GM23338 (cell line): Measurements from ENCODE around the gene KCNAB1. TPM values are rescaled to one million over a fixed set of nuclear protein-coding genes. Genes with fewer than 3 reads are reported as not detected.

Source experiments
- ATAC-seq: fragments of 200-7000 bp; cut with Tn5 transposase; 3 replicates; pipeline ENCODE4 v1.9.1; 2020
- DNase-seq: peaks from one replicate; pipeline ENCODE4 v3.0.0-alpha.2; 2015; ENCODE audit warnings: low spot score
- H2AFZ ChIP-seq: fragments of 200-600 bp; sonication (generic); 2 replicates; pipeline ENCODE4 v1.8.0; 2016; ENCODE audit warnings: antibody characterized with exemption, mild to moderate bottlenecking, moderate library complexity
- H3F3A ChIP-seq: fragments of 200-600 bp; sonication (generic); replicated peaks from 2 replicates; pipeline ENCODE4 v1.8.0; 2017; ENCODE audit warnings: antibody characterized with exemption, mixed run types, low read depth
- H3K27ac ChIP-seq: fragments of 200-600 bp; sonication (generic); 2 replicates; pipeline ENCODE4 v1.6.1; 2016; ENCODE audit warnings: low read depth
- H3K27me3 ChIP-seq: fragments of 200-600 bp; sonication (generic); 2 replicates; pipeline ENCODE4 v1.8.0; 2016; ENCODE audit warnings: mild to moderate bottlenecking, mixed run types, moderate library complexity; ENCODE audit not compliant: insufficient read depth
- H3K36me3 ChIP-seq: fragments of 200-600 bp; sonication (generic); 2 replicates; pipeline ENCODE4 v1.8.0; 2016; ENCODE audit warnings: mild to moderate bottlenecking; ENCODE audit not compliant: insufficient read depth
- H3K4me1 ChIP-seq: fragments of 200-600 bp; sonication (generic); 2 replicates; pipeline ENCODE4 v1.8.0; 2016; ENCODE audit warnings: mild to moderate bottlenecking, moderate library complexity; ENCODE audit not compliant: insufficient read depth
- H3K4me2 ChIP-seq: fragments of 200-600 bp; sonication (generic); 2 replicates; pipeline ENCODE4 v1.7.1; 2017; ENCODE audit warnings: mixed run types
- H3K4me3 ChIP-seq: fragments of 200-600 bp; sonication (generic); 2 replicates; pipeline ENCODE4 v1.6.1; 2016; ENCODE audit warnings: mixed run types
- H3K79me2 ChIP-seq: fragments of 200-600 bp; sonication (generic); replicated peaks from 2 replicates; pipeline ENCODE4 v1.8.0; 2017; ENCODE audit warnings: mild to moderate bottlenecking; ENCODE audit not compliant: insufficient read depth
- H3K9me2 ChIP-seq: fragments of 200-600 bp; sonication (generic); 2 replicates; pipeline ENCODE4 v1.8.0; 2017; ENCODE audit not compliant: insufficient read depth
- H4K20me1 ChIP-seq: fragments of 200-600 bp; sonication (generic); replicated peaks from 2 replicates; pipeline ENCODE4 v1.8.0; 2017; ENCODE audit warnings: mild to moderate bottlenecking; ENCODE audit not compliant: insufficient read depth
- H3K27ac Mint-ChIP-seq: 2 replicates; pipeline ENCODE4 v1.8.0; 2020; ENCODE audit warnings: inconsistent platforms, mild to moderate bottlenecking, moderate library complexity, mixed read lengths
- H3K27me3 Mint-ChIP-seq: 3 replicates; pipeline ENCODE4 v1.8.0; 2022; ENCODE audit warnings: low read depth, mild to moderate bottlenecking, moderate library complexity, mixed read lengths, inconsistent platforms; ENCODE audit not compliant: insufficient read depth, poor library complexity
- H3K36me3 Mint-ChIP-seq: 3 replicates; pipeline ENCODE4 v1.8.0; 2021; ENCODE audit warnings: low read depth, mild to moderate bottlenecking, inconsistent platforms, moderate library complexity, mixed read lengths
- H3K4me1 Mint-ChIP-seq: 3 replicates; pipeline ENCODE4 v1.8.0; 2020; ENCODE audit warnings: mild to moderate bottlenecking, inconsistent platforms, mixed read lengths
- H3K4me3 Mint-ChIP-seq: 3 replicates; pipeline ENCODE4 v1.8.0; 2021; ENCODE audit warnings: moderate library complexity, mild to moderate bottlenecking, inconsistent platforms, mixed read lengths
- H3K9me3 Mint-ChIP-seq: 3 replicates; pipeline ENCODE4 v1.8.0; 2020; ENCODE audit warnings: moderate library complexity, mild to moderate bottlenecking, inconsistent platforms, mixed read lengths
- CREB1 ChIP-seq: fragments of 250-450 bp; sonication (Bioruptor Pico); IDR thresholded peaks from 2 replicates; pipeline ENCODE4 v1.5.0; 2020; ENCODE audit warnings: low read depth, mild to moderate bottlenecking, moderate library complexity
- EZH2 ChIP-seq: fragments of 200-600 bp; sonication (generic); IDR thresholded peaks from one replicate; pipeline ENCODE4 v1.8.0; 2017; ENCODE audit warnings: antibody characterized with exemption, mild to moderate bottlenecking, low read depth; ENCODE audit not compliant: unreplicated experiment
- EZH2phosphoT487 ChIP-seq: fragments of 200-600 bp; sonication (generic); IDR thresholded peaks from one replicate; pipeline ENCODE4 v1.8.1; 2018; ENCODE audit warnings: antibody characterized with exemption; ENCODE audit not compliant: unreplicated experiment
- JUNB ChIP-seq: IDR thresholded peaks from one replicate; pipeline ENCODE4 v1.6.1; 2016; ENCODE audit warnings: antibody characterized with exemption; ENCODE audit not compliant: unreplicated experiment
- NANOG ChIP-seq: IDR thresholded peaks from 2 replicates; pipeline ENCODE4 v1.6.1; 2016; ENCODE audit warnings: antibody characterized with exemption, borderline replicate concordance
- POLR2AphosphoS5 ChIP-seq: IDR thresholded peaks from 2 replicates; pipeline ENCODE4 v1.6.1; 2016; ENCODE audit warnings: antibody characterized with exemption, low read depth
- polyA plus RNA-seq: library from polyadenylated mRNA; unstranded; fragments of >200 nt; fragmentation: Nextera tagmentation; extraction: Ambion mirVana; gene quantifications from 2 replicates; pipeline ENCODE4 v1.2.1, GENCODE V29; 2016
- total RNA-seq: library from RNA; depleted of rRNA; stranded (reverse); fragments of >200 nt; shearing (Covaris generic); gene quantifications from 2 replicates; pipeline ENCODE4 v1.2.3, GENCODE V29; 2014
- TF ChIP-seq, protein P1 (sequence below), 2 experiments: fragments of 200-600 bp in 1 of 2; sonication (generic) in 1 of 2; conservative IDR thresholded peaks; 2 replicates each; pipeline versions ENCODE4 v1.5.1 to v1.6.1; 2016 to 2017; ENCODE audit warnings: antibody characterized with exemption in 2 of 2, low read depth in 2 of 2, mild to moderate bottlenecking in 2 of 2, moderate library complexity in 1 of 2

KCNAB1 gene
- total and polyA plus RNA-seq, 2 experiments from 2014 or later, result 0.69 to 2.6 TPM

DNA sequence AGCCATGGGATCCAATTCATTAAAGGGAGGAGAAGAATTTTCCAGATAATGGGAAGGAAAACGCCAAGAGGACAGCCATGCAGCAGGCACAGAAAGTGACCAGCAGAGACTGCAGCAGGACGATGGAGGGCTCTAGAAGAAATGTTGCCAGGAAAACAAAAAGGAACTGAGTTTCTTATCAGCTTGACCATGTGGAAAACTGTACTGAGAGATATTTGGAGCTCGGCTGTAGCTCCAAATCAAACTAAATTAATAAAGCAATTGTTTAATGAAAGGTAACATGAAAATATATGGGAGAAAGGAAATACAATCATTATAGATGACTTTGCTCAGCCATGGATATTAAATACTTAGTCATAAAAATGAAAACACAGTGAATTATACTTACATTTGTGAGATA, 370.8 kb downstream of the KCNAB1 start:
- no peak overlapping the region for H3K4me3 Mint-ChIP-seq
- no peaks in the 10 kb centered on the region for H3K36me3 ChIP-seq
- no peaks in the 10 kb centered on the region for H3K27me3 Mint-ChIP-seq
- no peak overlapping the region for H3K4me3 ChIP-seq
- no peak overlapping the region for H3K4me2 ChIP-seq
- TF ChIP-seq EZH2 (no peak), JUNB (no peak), EZH2phosphoT487 (no peak), CREB1 (CRISPR knock-in tag) (no peak), NANOG (no peak)
- TF ChIP-seq, protein P1, sequence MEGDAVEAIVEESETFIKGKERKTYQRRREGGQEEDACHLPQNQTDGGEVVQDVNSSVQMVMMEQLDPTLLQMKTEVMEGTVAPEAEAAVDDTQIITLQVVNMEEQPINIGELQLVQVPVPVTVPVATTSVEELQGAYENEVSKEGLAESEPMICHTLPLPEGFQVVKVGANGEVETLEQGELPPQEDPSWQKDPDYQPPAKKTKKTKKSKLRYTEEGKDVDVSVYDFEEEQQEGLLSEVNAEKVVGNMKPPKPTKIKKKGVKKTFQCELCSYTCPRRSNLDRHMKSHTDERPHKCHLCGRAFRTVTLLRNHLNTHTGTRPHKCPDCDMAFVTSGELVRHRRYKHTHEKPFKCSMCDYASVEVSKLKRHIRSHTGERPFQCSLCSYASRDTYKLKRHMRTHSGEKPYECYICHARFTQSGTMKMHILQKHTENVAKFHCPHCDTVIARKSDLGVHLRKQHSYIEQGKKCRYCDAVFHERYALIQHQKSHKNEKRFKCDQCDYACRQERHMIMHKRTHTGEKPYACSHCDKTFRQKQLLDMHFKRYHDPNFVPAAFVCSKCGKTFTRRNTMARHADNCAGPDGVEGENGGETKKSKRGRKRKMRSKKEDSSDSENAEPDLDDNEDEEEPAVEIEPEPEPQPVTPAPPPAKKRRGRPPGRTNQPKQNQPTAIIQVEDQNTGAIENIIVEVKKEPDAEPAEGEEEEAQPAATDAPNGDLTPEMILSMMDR (conservative IDR thresholded peaks at IDR 0.05; ENCODE audit: low read depth in 2 of 2), result no peak
- ATAC-seq (no peak), DNase-seq (no peak)
- peaks cover under 1% of the 10 kb centered on the region; the same call in 1 of the 3 replicates for H3K9me3 Mint-ChIP-seq
- H4K20me1 ChIP-seq, result no peaks in the 10 kb centered on the region
- no peaks in the 10 kb centered on the region for H3K4me1 Mint-ChIP-seq
- no peaks in the 10 kb centered on the region for H3F3A ChIP-seq
- H3K27me3 ChIP-seq, result no peaks in the 10 kb centered on the region
- H3K36me3 Mint-ChIP-seq, result no peaks in the 10 kb centered on the region
- 0 out of 2 replicates have a peak, but pooled peaks cover 2% of the 10 kb centered on the region for H3K9me2 ChIP-seq
- no peaks in the 10 kb centered on the region for H3K79me2 ChIP-seq
- H3K27ac ChIP-seq, result no peak overlapping the region
- H3K27ac Mint-ChIP-seq, result no peak overlapping the region
- no peaks in the 10 kb centered on the region for H3K4me1 ChIP-seq
- no peak overlapping the region for H2AFZ ChIP-seq

DNA sequence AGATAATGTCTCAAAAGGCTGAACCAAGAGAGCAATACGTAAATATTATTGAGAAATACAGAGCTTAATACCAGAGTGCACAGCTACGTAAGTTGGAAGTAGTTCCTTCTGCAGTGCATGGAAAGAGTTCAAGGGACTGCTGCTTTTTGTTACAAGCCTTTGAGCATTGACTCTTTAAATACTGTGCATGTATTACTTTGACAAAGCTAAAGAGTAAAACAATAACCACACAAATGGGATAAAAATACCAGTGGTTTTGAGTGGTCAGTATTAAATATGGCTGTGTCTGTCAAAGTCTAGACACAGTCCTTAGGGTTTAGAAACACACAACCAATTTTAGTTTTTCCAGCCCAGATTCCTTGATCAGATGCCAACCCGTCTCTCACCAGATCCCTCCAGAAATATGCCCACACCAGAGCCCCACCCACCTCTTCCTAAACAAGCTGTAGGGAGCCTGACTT, 372.5 kb downstream of the KCNAB1 start:
- Histone ChIP-seq H3F3A (no peaks in the 10 kb centered on the region), H3K4me3 (no peak overlapping the region), H3K79me2 (no peaks in the 10 kb centered on the region), H3K4me1 (no peaks in the 10 kb centered on the region), H3K9me2 (0 out of 2 replicates have a peak, but pooled peaks cover 2% of the 10 kb centered on the region), H3K36me3 (no peaks in the 10 kb centered on the region), H3K27me3 (no peaks in the 10 kb centered on the region), H2AFZ (no peak overlapping the region), H4K20me1 (no peaks in the 10 kb centered on the region), H3K4me2 (no peak overlapping the region), H3K27ac (no peak overlapping the region)
- TF ChIP-seq POLR2AphosphoS5, result no peak
- no peak for TF ChIP-seq EZH2
- no peak overlapping the region for H3K4me3 Mint-ChIP-seq
- H3K4me1 Mint-ChIP-seq, result no peaks in the 10 kb centered on the region
- H3K27ac Mint-ChIP-seq, result no peak overlapping the region
- ATAC-seq (no peak), DNase-seq (no peak)
- H3K9me3 Mint-ChIP-seq, result peaks cover 3% of the 10 kb centered on the region; the same call in 2 of the 3 replicates
- H3K36me3 Mint-ChIP-seq, result peaks cover under 1% of the 10 kb centered on the region; the same call in 1 of the 3 replicates
- H3K27me3 Mint-ChIP-seq, result no peaks in the 10 kb centered on the region

DNA sequence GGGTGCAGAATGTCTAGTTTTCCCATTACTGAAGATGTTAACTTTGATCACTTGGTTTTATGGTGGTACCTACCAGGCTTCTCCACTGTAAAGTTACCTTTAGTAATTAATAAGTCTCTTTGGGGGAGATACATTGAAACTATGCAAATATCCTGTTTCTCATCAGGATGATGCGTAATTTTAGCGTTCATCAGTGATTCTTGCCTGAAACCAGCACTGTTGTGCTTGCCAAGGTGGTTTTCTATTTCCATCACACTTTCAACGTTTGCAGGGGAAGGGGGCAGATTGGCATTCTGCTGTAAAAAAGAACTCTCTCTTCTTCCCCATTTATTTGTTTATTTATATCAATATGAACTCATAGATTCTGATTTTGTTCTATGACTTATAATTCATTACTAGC, 373.5 kb downstream of the KCNAB1 start:
- Mint-ChIP-seq H3K27ac (no peak overlapping the region), H3K36me3 (peaks cover 6% of the 10 kb centered on the region; the same call in 1 of the 3 replicates)
- no peak for TF ChIP-seq EZH2phosphoT487
- TF ChIP-seq POLR2AphosphoS5, result no peak
- TF ChIP-seq JUNB, result no peak

More for the DNA sequence above, 373.5 kb downstream of the KCNAB1 start:
- Histone ChIP-seq H3K36me3 (no peaks in the 10 kb centered on the region), H3K4me1 (no peaks in the 10 kb centered on the region), H3K4me3 (no peak overlapping the region), H3K9me2 (0 out of 2 replicates have a peak, but pooled peaks cover 2% of the 10 kb centered on the region), H2AFZ (no peak overlapping the region), H3K4me2 (no peak overlapping the region), H3K27ac (no peak overlapping the region), H3K79me2 (no peaks in the 10 kb centered on the region), H3F3A (no peaks in the 10 kb centered on the region), H4K20me1 (no peaks in the 10 kb centered on the region), H3K27me3 (no peaks in the 10 kb centered on the region)
- ATAC-seq (no peak), DNase-seq (no peak)
- no peak overlapping the region for H3K4me3 Mint-ChIP-seq
- H3K9me3 Mint-ChIP-seq, result peaks cover 7% of the 10 kb centered on the region; the same call in 2 of the 3 replicates
- H3K4me1 Mint-ChIP-seq, result no peaks in the 10 kb centered on the region
- H3K27me3 Mint-ChIP-seq, result no peaks in the 10 kb centered on the region
